Endothelial cell of umbilical vein (primary cell): ENCODE data around the gene ATP1A3. TPM values are rescaled to one million over a fixed set of nuclear protein-coding genes. Genes with fewer than 3 reads are reported as not detected.

ENCODE experiments used
- BruUV-seq: library from RNA; stranded (reverse); fragments of 400-500 nt; replicated peaks from 2 replicates; lab custom pipeline; 2021; lab: Mats Ljungman, UMichigan
- CTCF ChIA-PET: fragments of 300-600, 350-600 bp; sonication (Branson Sonifier 250); formaldehyde crosslinking; loops from one replicate; lab custom pipeline; 2021; ENCODE audit warnings: antibody characterized with exemption, inconsistent platforms; lab: Charles Lee
- POLR2A ChIA-PET: fragments of 300-600, 350-600 bp; sonication (Branson Sonifier 250); formaldehyde crosslinking; loops from one replicate; lab custom pipeline; 2021; ENCODE audit warnings: antibody characterized with exemption, inconsistent platforms; lab: Charles Lee
- DNase-seq: peaks from one replicate; pipeline ENCODE4 v3.0.0-alpha.2; 2011; ENCODE audit warnings: low read depth, low spot score
- FAIRE-seq: peaks from 2 replicates; lab custom pipeline; 2011; peaks lifted over from hg19 to GRCh38; lab: Jason Lieb, UNC
- H2AFZ ChIP-seq: 2 replicates; pipeline ENCODE4 v1.6.0; 2012; ENCODE audit warnings: low read depth, low read length, control low read depth, inconsistent platforms
- H3K27ac ChIP-seq: 2 replicates; pipeline ENCODE4 v1.5.1; 2011; ENCODE audit warnings: low read depth, mild to moderate bottlenecking, control low read depth, low read length, moderate library complexity; ENCODE audit not compliant: insufficient read depth
- H3K27me3 ChIP-seq, 2 experiments: 2 replicates each; pipeline versions ENCODE4 v1.6.0 to v1.6.1; 2011; ENCODE audit warnings: low read length in 2 of 2, mixed read lengths in 1 of 2; ENCODE audit not compliant: control insufficient read depth in 2 of 2, insufficient read depth in 2 of 2
- H3K36me3 ChIP-seq, 2 experiments: 2 replicates in 1 of 2; 3 replicates in 1 of 2; pipeline ENCODE4 v1.5.1; 2011; ENCODE audit warnings: low read length in 2 of 2, mild to moderate bottlenecking in 1 of 2, moderate library complexity in 1 of 2; ENCODE audit not compliant: control insufficient read depth in 2 of 2, insufficient read depth in 2 of 2; ENCODE audit errors: extremely low read depth in 1 of 2
- H3K4me1 ChIP-seq: 3 replicates; pipeline ENCODE4 v1.5.1; 2011; ENCODE audit warnings: mild to moderate bottlenecking, low read length; ENCODE audit not compliant: control insufficient read depth, insufficient read depth; ENCODE audit errors: extremely low read depth
- H3K4me2 ChIP-seq: 2 replicates; pipeline ENCODE4 v1.6.1; 2011; ENCODE audit warnings: low read length, control low read depth, mixed read lengths; ENCODE audit not compliant: insufficient read depth
- H3K4me3 ChIP-seq, 3 experiments: fragments of 200-600 bp in 1 of 3; sonication (generic), shearing (Covaris generic) in 1 of 3; replicated peaks in 1 of 3; 2 replicates each; pipeline ENCODE4 v1.5.1; 2011 to 2016; ENCODE audit warnings: control low read depth in 3 of 3, low read length in 3 of 3, mild to moderate bottlenecking in 2 of 3, inconsistent platforms in 1 of 3, low read depth in 1 of 3, moderate library complexity in 1 of 3; ENCODE audit not compliant: insufficient read depth in 1 of 3
- H3K79me2 ChIP-seq: 2 replicates; pipeline ENCODE4 v1.6.0; 2012; ENCODE audit warnings: low read length, inconsistent platforms; ENCODE audit not compliant: control insufficient read depth, insufficient read depth
- H3K9ac ChIP-seq: replicated peaks from 2 replicates; pipeline ENCODE3; 2011; ENCODE audit warnings: low read length, control low read depth; ENCODE audit not compliant: insufficient read depth; ENCODE audit errors: extremely low read depth
- H3K9me1 ChIP-seq: replicated peaks from 3 replicates; pipeline ENCODE4 v1.6.0; 2011; ENCODE audit warnings: mild to moderate bottlenecking, low read length; ENCODE audit not compliant: control insufficient read depth, insufficient read depth; ENCODE audit errors: extremely low read depth
- H3K9me3 ChIP-seq: replicated peaks from 2 replicates; pipeline ENCODE4 v1.5.1; 2012; ENCODE audit warnings: low read length, inconsistent platforms; ENCODE audit not compliant: control insufficient read depth, insufficient read depth
- H4K20me1 ChIP-seq: replicated peaks from 2 replicates; pipeline ENCODE3; 2011; ENCODE audit warnings: mild to moderate bottlenecking, low read length; ENCODE audit not compliant: control insufficient read depth, insufficient read depth; ENCODE audit errors: extremely low read depth
- EZH2 ChIP-seq: IDR thresholded peaks from 2 replicates; pipeline ENCODE4 v1.6.1; 2012; ENCODE audit warnings: borderline replicate concordance, low read depth, mild to moderate bottlenecking, moderate library complexity, low read length, inconsistent platforms; ENCODE audit not compliant: severe bottlenecking
- JUN ChIP-seq: IDR thresholded peaks from 2 replicates; pipeline ENCODE4 v1.6.1; 2011; ENCODE audit warnings: borderline replicate concordance, low read depth; ENCODE audit not compliant: insufficient read length, insufficient read depth
- MYC ChIP-seq: IDR thresholded peaks from one replicate; pipeline ENCODE4 v1.6.1; 2011; ENCODE audit warnings: mild to moderate bottlenecking, low read depth, low read length
- POLR2A ChIP-seq: IDR thresholded peaks from 2 replicates; pipeline ENCODE4 v1.6.1; 2012; ENCODE audit warnings: low read depth, mild to moderate bottlenecking, control low read depth, low read length
- POLR2AphosphoS5 ChIP-seq: IDR thresholded peaks from 2 replicates; pipeline ENCODE4 v1.6.1; 2012; ENCODE audit warnings: low read depth, mild to moderate bottlenecking, control low read depth, low read length, moderate library complexity; ENCODE audit not compliant: insufficient read depth
- dilution Hi-C: fragments of 300-500 bp; cut with MboI; formaldehyde crosslinking; loops from one replicate; pipeline ENCODE4 v1.15.0; 2019; ENCODE audit warnings: low sequenced_read_pairs; ENCODE audit not compliant: extremely low pct_ligation_motif_present
- intact Hi-C: fragments of 100-400 bp; cut with micrococcal nuclease; formaldehyde crosslinking; loops from one replicate; pipeline ENCODE4 v1.10.0; 2022
- polyA plus RNA-seq, 4 experiments: library from polyadenylated mRNA; depleted of rRNA in 3 of 4; stranded (reverse) in 3 of 4; unstranded in 1 of 4; fragments of >200 nt; gene quantifications; 2 replicates each; pipeline versions ENCODE4 v1.2.1 to v1.2.3, GENCODE V29; 2011 to 2012; ENCODE audit warnings: missing spikeins in 1 of 4
- total RNA-seq: library from RNA; stranded (reverse); gene quantifications from 2 replicates; pipeline ENCODE4 v1.2.3, GENCODE V29; 2021
- TF ChIP-seq, protein P1 (sequence below), 2 donors: IDR thresholded peaks; 1 replicate in 1 of 2; 2 replicates in 1 of 2; pipeline ENCODE4 v1.5.1; 2011; ENCODE audit warnings: low read length in 2 of 2, mild to moderate bottlenecking in 2 of 2, moderate library complexity in 2 of 2, control low read depth in 1 of 2, inconsistent platforms in 1 of 2, low read depth in 1 of 2; ENCODE audit not compliant: insufficient read depth in 1 of 2; ENCODE audit errors: extremely low read depth in 1 of 2
- TF ChIP-seq, protein P2 (sequence below): IDR thresholded peaks from 2 replicates; pipeline ENCODE4 v1.6.1; 2011; ENCODE audit not compliant: insufficient read depth, insufficient read length

ATP1A3 gene
- total and polyA plus RNA-seq, 2 donors (not counting 3 experiments of a cell fraction or from before 2014, with no cell fraction given) = 0.40 TPM; not detected in 1

DNA sequence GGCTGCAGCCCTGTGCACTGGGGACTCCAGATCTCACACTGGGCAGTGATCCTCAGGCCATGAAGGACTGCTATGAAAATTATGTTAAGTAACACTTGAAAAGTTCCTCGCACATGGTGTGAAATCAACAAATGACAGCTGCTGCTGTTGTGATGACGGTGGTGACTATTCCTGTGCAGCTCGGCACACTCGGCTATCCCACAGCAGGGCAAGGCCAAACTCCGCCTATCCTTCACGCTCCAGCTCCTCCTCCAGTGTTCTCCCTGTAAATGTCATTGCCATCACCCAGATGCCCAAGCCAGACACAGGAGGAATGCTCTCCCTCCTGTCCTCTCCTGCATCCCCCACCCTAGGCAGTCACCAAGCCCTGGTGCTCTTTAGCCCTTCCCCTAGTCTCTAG, 44.6 kb upstream of the ATP1A3 start:
- H3K9ac ChIP-seq = no peak overlapping the region
- BruUV-seq = no TSS peak
- no peak for DNase-seq
- H3K36me3 ChIP-seq = no peaks in the 10 kb centered on the region
- H3K79me2 ChIP-seq = no peaks in the 10 kb centered on the region
- POLR2A ChIA-PET = no interaction called here
- no peak overlapping the region for H3K4me3 ChIP-seq
- no peaks in the 10 kb centered on the region for H3K4me1 ChIP-seq
- H3K27me3 ChIP-seq = no peaks in the 10 kb centered on the region
- TF ChIP-seq EZH2 = no peak
- TF ChIP-seq JUN = no peak
- TF ChIP-seq MYC = no peak
- TF ChIP-seq POLR2AphosphoS5 = no peak
- TF ChIP-seq, protein P1, sequence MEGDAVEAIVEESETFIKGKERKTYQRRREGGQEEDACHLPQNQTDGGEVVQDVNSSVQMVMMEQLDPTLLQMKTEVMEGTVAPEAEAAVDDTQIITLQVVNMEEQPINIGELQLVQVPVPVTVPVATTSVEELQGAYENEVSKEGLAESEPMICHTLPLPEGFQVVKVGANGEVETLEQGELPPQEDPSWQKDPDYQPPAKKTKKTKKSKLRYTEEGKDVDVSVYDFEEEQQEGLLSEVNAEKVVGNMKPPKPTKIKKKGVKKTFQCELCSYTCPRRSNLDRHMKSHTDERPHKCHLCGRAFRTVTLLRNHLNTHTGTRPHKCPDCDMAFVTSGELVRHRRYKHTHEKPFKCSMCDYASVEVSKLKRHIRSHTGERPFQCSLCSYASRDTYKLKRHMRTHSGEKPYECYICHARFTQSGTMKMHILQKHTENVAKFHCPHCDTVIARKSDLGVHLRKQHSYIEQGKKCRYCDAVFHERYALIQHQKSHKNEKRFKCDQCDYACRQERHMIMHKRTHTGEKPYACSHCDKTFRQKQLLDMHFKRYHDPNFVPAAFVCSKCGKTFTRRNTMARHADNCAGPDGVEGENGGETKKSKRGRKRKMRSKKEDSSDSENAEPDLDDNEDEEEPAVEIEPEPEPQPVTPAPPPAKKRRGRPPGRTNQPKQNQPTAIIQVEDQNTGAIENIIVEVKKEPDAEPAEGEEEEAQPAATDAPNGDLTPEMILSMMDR (IDR thresholded peaks at IDR 0.05; ENCODE audit: extremely low read depth in 1 of 2, insufficient read depth in 1 of 2, low read depth in 1 of 2, low read length in 2 of 2) = no peak
- TF ChIP-seq POLR2A = no peak
- TF ChIP-seq, protein P2, sequence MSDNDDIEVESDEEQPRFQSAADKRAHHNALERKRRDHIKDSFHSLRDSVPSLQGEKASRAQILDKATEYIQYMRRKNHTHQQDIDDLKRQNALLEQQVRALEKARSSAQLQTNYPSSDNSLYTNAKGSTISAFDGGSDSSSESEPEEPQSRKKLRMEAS = no peak
- CTCF ChIA-PET = interaction anchor here (1.2 to 5.3 kb wide), 2 partner anchors 9 to 15 kb away, joined by 3 to 25 read pairs; no protein-coding TSS in a partner anchor
- no peaks in the 10 kb centered on the region for H3K9me3 ChIP-seq
- H2AFZ ChIP-seq = no peak overlapping the region
- H3K4me2 ChIP-seq = no peak overlapping the region
- FAIRE-seq = no peak
- intact Hi-C loops (no loop called here), dilution Hi-C loops (no loop called here)
- no peaks in the 10 kb centered on the region for H4K20me1 ChIP-seq
- no peaks in the 10 kb centered on the region for H3K9me1 ChIP-seq
- no peak overlapping the region for H3K27ac ChIP-seq
